Measurements from ENCODE around the gene FBXO2.

Gene FBXO2

GRCh38 chr1:11598461-11598860 lies 55.8 kb downstream of the FBXO2 start:
- no peaks in the 10 kb centered on the region for H3K36me3 ChIP-seq (ENCODE audit: control insufficient read depth, insufficient read depth, low read length)
- H3K9me3 ChIP-seq (ENCODE audit: control insufficient read depth, low read length), result no peaks in the 10 kb centered on the region
- no peak overlapping the region for H3K4me2 ChIP-seq (ENCODE audit: low read length)
- no peak overlapping the region for H2AFZ ChIP-seq
- H3K27me3 ChIP-seq (ENCODE audit: control insufficient read depth, insufficient read depth, low read length), result no peaks in the 10 kb centered on the region
- H3K4me3 ChIP-seq (ENCODE audit: low read depth, low read length), result no peak overlapping the region
- no peak overlapping the region for H3K27ac ChIP-seq
- no peaks in the 10 kb centered on the region for H3K79me2 ChIP-seq
- TF ChIP-seq CTCF (IDR thresholded peaks at IDR 0.05), result no peak
- H3K4me1 ChIP-seq, result no peaks in the 10 kb centered on the region
- H3K9ac ChIP-seq, result no peak overlapping the region

Measured in parathyroid adenoma (tissue), 2 donors.